Right cardiac atrium (tissue), 5 donors: Measurements from ENCODE around the gene DNAL4. TPM values are rescaled to one million over a fixed set of nuclear protein-coding genes. Genes with fewer than 3 reads are reported as not detected.
A peak's percentile ranks its signal among the peaks of the same experiment; 100 is the strongest.

Experiments used
- ATAC-seq, 2 donors: fragments of 200-7000 bp; cut with Tn5 transposase; one replicate each; pipeline versions ENCODE4 v1.8.0 to v1.9.1; 2020; ENCODE audit warnings: moderate library complexity in 2 of 2, mild to moderate bottlenecking in 1 of 2
- DNase-seq, 3 donors: peaks; one replicate each; pipeline ENCODE4 v3.0.0-alpha.2; 2020
- H3K27ac ChIP-seq: one replicate; pipeline ENCODE4 v1.5.1; 2013; ENCODE audit warnings: mild to moderate bottlenecking, low read length, control low read depth, moderate library complexity
- H3K27me3 ChIP-seq: one replicate; pipeline ENCODE4 v1.6.1; 2013; ENCODE audit not compliant: control insufficient read depth, insufficient read depth
- H3K4me1 ChIP-seq: one replicate; pipeline ENCODE4 v1.6.1; 2013; ENCODE audit warnings: low read length; ENCODE audit not compliant: control insufficient read depth, insufficient read depth
- H3K4me3 ChIP-seq: one replicate; pipeline ENCODE4 v1.5.1; 2013; ENCODE audit warnings: low read length, control low read depth
- H3K9me3 ChIP-seq: one replicate; pipeline ENCODE4 v1.6.1; 2013; ENCODE audit warnings: low read length; ENCODE audit not compliant: control insufficient read depth
- WGBS: extraction: QIAGEN DNeasy Blood & Tissue Kit; methylation state at CpG from one replicate; pipeline ENCODE4 v1.1.7; 2013; 5-methylcytosine and 5-hydroxymethylcytosine counted together
- intact Hi-C, 4 donors: fragments of 100-400 bp; cut with DNase I; formaldehyde crosslinking; loops; one replicate each; pipeline versions ENCODE4 v1.11.0 to v1.14.0; 2022 to 2023
- polyA plus RNA-seq: library from polyadenylated mRNA; stranded (reverse); fragments of 200-250 nt; gene quantifications from one replicate; pipeline ENCODE4 v1.2.3, GENCODE V29; 2013
- total RNA-seq, 4 donors: library from RNA; stranded (reverse); fragmentation: NEBNext Ultra II Directional; extraction: Animal tissue kit (Norgen Biotek cat#: 25700); gene quantifications; one replicate each; pipeline ENCODE4 v1.2.1, GENCODE V29; 2021
- donor health status: healthy with polysubstance abuse.
- donor health status: DM: no; HTN: yes; CAD: no.
- donor health status: DM: no; HTN: no; CAD: no.
- donor health status: DM: no; HTN: yes; CAD: no; lungs with severe emphysema.
- donor health status: DM: yes; HTN: yes; CAD: no.

DNAL4 gene
- total and polyA plus RNA-seq, 5 donors = 10.7 to 14.7 (median 12.7) TPM

- Histone ChIP-seq H3K4me1 (no peaks in the 10 kb centered on the region), H3K4me3 (no peak overlapping the region), H3K9me3 (no peaks in the 10 kb centered on the region), H3K27ac (no peak overlapping the region), H3K27me3 (no peaks in the 10 kb centered on the region)
- intact Hi-C loops = no loop called here
- DNase-seq (no peak), ATAC-seq (no peak)
- WGBS = 55% methylated on average over 6 of the region's 6 CpGs
Measured at GRCh38 chr22:38799265-38800002, 5.5 kb upstream of the DNAL4 start.

GRCh38 chr22:38798496-38798895, 4.6 kb upstream of the DNAL4 start:
- intact Hi-C loops = no loop called here
- no peak overlapping the region for H3K4me3 ChIP-seq
- no peak overlapping the region for H3K27ac ChIP-seq
- 83% methylated on average over 5 of the region's 5 CpGs for WGBS
- H3K4me1 ChIP-seq = no peaks in the 10 kb centered on the region
- ATAC-seq (no peak), DNase-seq (no peak)
- no peaks in the 10 kb centered on the region for H3K27me3 ChIP-seq
- H3K9me3 ChIP-seq = no peaks in the 10 kb centered on the region

- Histone ChIP-seq H3K27me3 (no peaks in the 10 kb centered on the region), H3K9me3 (no peaks in the 10 kb centered on the region), H3K4me1 (no peaks in the 10 kb centered on the region), H3K4me3 (no peak overlapping the region), H3K27ac (no peak overlapping the region)
- 75% methylated on average over 12 of the region's 12 CpGs for WGBS
- intact Hi-C loops = no loop called here
- ATAC-seq (no peak), DNase-seq (no peak)
Measured at GRCh38 chr22:38796262-38796957, 2.5 kb upstream of the DNAL4 start.

- H3K27ac ChIP-seq = no peak overlapping the region
- ATAC-seq (no peak), DNase-seq (no peak)
- H3K4me3 ChIP-seq = no peak overlapping the region
- H3K27me3 ChIP-seq = no peaks in the 10 kb centered on the region
- WGBS = 64% methylated on average over 4 of the region's 4 CpGs
- no peaks in the 10 kb centered on the region for H3K4me1 ChIP-seq
- no peaks in the 10 kb centered on the region for H3K9me3 ChIP-seq
- intact Hi-C loops = no loop called here
Measured at GRCh38 chr22:38795569-38795968, 1.6 kb upstream of the DNAL4 start.

- 21% methylated on average over 9 of the region's 9 CpGs for WGBS
- intact Hi-C loops = no loop called here
- peaks cover 5% of the 10 kb centered on the region for H3K4me1 ChIP-seq
- no peaks in the 10 kb centered on the region for H3K27me3 ChIP-seq
- ATAC-seq (no peak), DNase-seq (no peak)
- peak overlapping the region; percentile 75 for H3K4me3 ChIP-seq
- peak overlapping the region; percentile 50 for H3K27ac ChIP-seq
- no peaks in the 10 kb centered on the region for H3K9me3 ChIP-seq
Measured at GRCh38 chr22:38793317-38793716, 626 bp downstream of the DNAL4 start.

- intact Hi-C loops = no loop called here
- no peak for ATAC-seq
Measured at GRCh38 chr22:38792833-38793232, 1.1 kb downstream of the DNAL4 start.

GRCh38 chr22:38789606-38790005, 4.3 kb downstream of the DNAL4 start:
- 91% methylated on average over 4 of the region's 4 CpGs for WGBS
- peaks cover 16% of the 10 kb centered on the region for H3K4me1 ChIP-seq
- H3K27me3 ChIP-seq = no peaks in the 10 kb centered on the region
- DNase-seq (no peak), ATAC-seq (no peak)
- no peak overlapping the region for H3K27ac ChIP-seq
- intact Hi-C loops = no loop called here
- no peak overlapping the region for H3K4me3 ChIP-seq
- no peaks in the 10 kb centered on the region for H3K9me3 ChIP-seq

More at GRCh38 chr22:38792833-38793232, 1.1 kb downstream of the DNAL4 start:
- DNase-seq = no peak
- H3K27ac ChIP-seq = no peak overlapping the region
- H3K4me3 ChIP-seq = peak overlapping the region; percentile 75
- peaks cover 6% of the 10 kb centered on the region for H3K4me1 ChIP-seq
- H3K27me3 ChIP-seq = no peaks in the 10 kb centered on the region
- WGBS = 54% methylated on average over 4 of the region's 4 CpGs
- H3K9me3 ChIP-seq = no peaks in the 10 kb centered on the region

- ATAC-seq (no peak), DNase-seq (no peak)
- intact Hi-C loops = no loop called here
- Histone ChIP-seq H3K27me3 (no peaks in the 10 kb centered on the region), H3K4me3 (no peak overlapping the region), H3K27ac (peak overlapping the region; percentile 90), H3K9me3 (no peaks in the 10 kb centered on the region), H3K4me1 (peaks cover 16% of the 10 kb centered on the region)
- WGBS = 35% methylated on average over 6 of the region's 6 CpGs
Measured at GRCh38 chr22:38788846-38789245, 5.1 kb downstream of the DNAL4 start.

GRCh38 chr22:38788021-38788816, 5.7 kb downstream of the DNAL4 start:
- peak overlapping the region; percentile 90 for H3K27ac ChIP-seq
- DNase-seq (peak in 2 of 3 donors; percentile 57 to 83), ATAC-seq (peak; percentile 86 to 91)
- WGBS = 26% methylated on average over 16 of the region's 16 CpGs
- peaks cover 16% of the 10 kb centered on the region for H3K4me1 ChIP-seq
- H3K4me3 ChIP-seq = no peak overlapping the region
- H3K9me3 ChIP-seq = no peaks in the 10 kb centered on the region
- H3K27me3 ChIP-seq = no peaks in the 10 kb centered on the region
- intact Hi-C loops = no loop called here

GRCh38 chr22:38786631-38787030, 7.3 kb downstream of the DNAL4 start:
- WGBS = 49% methylated on average over 3 of the region's 3 CpGs
- Histone ChIP-seq H3K4me3 (no peak overlapping the region), H3K9me3 (no peaks in the 10 kb centered on the region), H3K27me3 (no peaks in the 10 kb centered on the region), H3K4me1 (peaks cover 22% of the 10 kb centered on the region), H3K27ac (peak overlapping the region; percentile 92)
- DNase-seq (no peak), ATAC-seq (no peak)
- intact Hi-C loops = no loop called here

- peaks cover 23% of the 10 kb centered on the region for H3K4me1 ChIP-seq
- H3K27ac ChIP-seq = peak overlapping the region; percentile 75
- 95% methylated on average over 5 of the region's 5 CpGs for WGBS
- intact Hi-C loops = no loop called here
- DNase-seq (no peak), ATAC-seq (no peak)
- no peaks in the 10 kb centered on the region for H3K27me3 ChIP-seq
- no peak overlapping the region for H3K4me3 ChIP-seq
- no peaks in the 10 kb centered on the region for H3K9me3 ChIP-seq
Measured at GRCh38 chr22:38784856-38785255, 9.1 kb downstream of the DNAL4 start.
